HepG2 (cell line): ENCODE data around the gene FRS2. TPM values are rescaled to one million over a fixed set of nuclear protein-coding genes. Genes with fewer than 3 reads are reported as not detected.

Experiments
- ATAC-seq: fragments of 200-7000 bp; cut with Tn5 transposase; 3 replicates; pipeline ENCODE4 v1.9.1; 2020; ENCODE audit warnings: mild to moderate bottlenecking, moderate library complexity
- BruUV-seq: library from RNA; stranded (reverse); fragments of 400-500 nt; replicated peaks from 2 replicates; lab custom pipeline; 2021; lab: Mats Ljungman, UMichigan
- CTCF ChIA-PET: fragments of 300-600 bp; formaldehyde crosslinking; extraction: SDS; loops from one replicate; lab custom pipeline; 2021; ENCODE audit warnings: low total read pairs, inconsistent platforms, low intra/inter-chr PET ratio; lab: Yijun Ruan, JAX
- POLR2A ChIA-PET: fragments of 350-600 bp; sonication (Branson Sonifier 250); formaldehyde crosslinking; loops from one replicate; lab custom pipeline; 2020; ENCODE audit warnings: antibody characterized with exemption, inconsistent platforms; lab: Yijun Ruan, JAX
- DNase-seq: peaks from one replicate; pipeline ENCODE4 v3.0.0-alpha.2; 2015; ENCODE audit warnings: low spot score
- FAIRE-seq: peaks from 3 replicates; lab custom pipeline; 2011; peaks lifted over from hg19 to GRCh38; lab: Jason Lieb, UNC
- H2AFZ ChIP-seq: one replicate; pipeline ENCODE4 v1.6.1; 2011; ENCODE audit warnings: low read length, inconsistent platforms
- H3K27ac ChIP-seq: fragments of 300-600 bp; 3 replicates; pipeline ENCODE4 v1.8.0; 2011; ENCODE audit warnings: mixed run types, mild to moderate bottlenecking, mixed read lengths, low read length, inconsistent platforms; ENCODE audit not compliant: insufficient read depth; ENCODE audit errors: extremely low read length
- H3K27me3 ChIP-seq, 2 experiments: fragments of 200-600 bp in 1 of 2; 2 replicates in 1 of 2; 3 replicates in 1 of 2; pipeline versions ENCODE4 v1.6.0 to v1.8.0; 2011; ENCODE audit warnings: low read length in 2 of 2, mild to moderate bottlenecking in 2 of 2, moderate library complexity in 2 of 2, inconsistent platforms in 1 of 2; ENCODE audit not compliant: insufficient read depth in 2 of 2, control insufficient read depth in 1 of 2
- H3K36me3 ChIP-seq, 2 experiments: fragments of 200-600 bp in 1 of 2; replicated peaks in 1 of 2; 2 replicates in 1 of 2; 3 replicates in 1 of 2; pipeline versions ENCODE4 v1.5.1 to v1.8.0; 2011; ENCODE audit warnings: low read length in 2 of 2, inconsistent platforms in 1 of 2; ENCODE audit not compliant: insufficient read depth in 2 of 2, control insufficient read depth in 1 of 2
- H3K4me1 ChIP-seq: 2 replicates; pipeline ENCODE4 v1.5.1; 2012; ENCODE audit warnings: low read length, inconsistent platforms; ENCODE audit not compliant: insufficient read depth
- H3K4me2 ChIP-seq: 2 replicates; pipeline ENCODE4 v1.6.0; 2011; ENCODE audit warnings: low read depth, low read length, inconsistent platforms
- H3K4me3 ChIP-seq, 3 experiments: fragments of 200-600 bp in 1 of 3; sonication (generic), shearing (Covaris generic) in 1 of 3; replicated peaks in 1 of 3; 2 replicates each; pipeline ENCODE4 v1.5.1; 2011 to 2016; ENCODE audit warnings: low read length in 3 of 3, inconsistent platforms in 2 of 3, low read depth in 2 of 3, mild to moderate bottlenecking in 2 of 3, control low read depth in 1 of 3, mixed read lengths in 1 of 3; ENCODE audit not compliant: insufficient read depth in 1 of 3
- H3K79me2 ChIP-seq: one replicate; pipeline ENCODE4 v1.6.1; 2011; ENCODE audit warnings: low read length, inconsistent platforms; ENCODE audit not compliant: insufficient read depth
- H3K9ac ChIP-seq: 2 replicates; pipeline ENCODE4 v1.6.0; 2011; ENCODE audit warnings: mild to moderate bottlenecking, low read depth, low read length, inconsistent platforms; ENCODE audit not compliant: insufficient read depth
- H3K9me3 ChIP-seq: 2 replicates; pipeline ENCODE4 v1.5.1; 2012; ENCODE audit warnings: mild to moderate bottlenecking, low read length
- H4K20me1 ChIP-seq: 2 replicates; pipeline ENCODE4 v1.6.0; 2011; ENCODE audit warnings: inconsistent platforms, mild to moderate bottlenecking, low read length, moderate library complexity; ENCODE audit not compliant: insufficient read depth
- CEBPB ChIP-seq: IDR thresholded peaks from 2 replicates; pipeline ENCODE4 v1.6.1; 2011; ENCODE audit warnings: low read depth, low read length, improper control_type of control experiment, borderline replicate concordance
- PLRG1 ChIP-seq: fragments of 450-650 bp; conservative IDR thresholded peaks from 2 replicates; pipeline ENCODE4 v1.6.1; 2016
- SOX13 ChIP-seq, 3 experiments: fragments of 450-650 bp in 1 of 3; sonication (generic) in 1 of 3; formaldehyde crosslinking in 1 of 3; IDR thresholded peaks in 2 of 3; conservative IDR thresholded peaks in 1 of 3; 2 replicates each; pipeline versions ENCODE4 v1.5.0 to v1.6.1; 2016 to 2020; ENCODE audit warnings: antibody characterized with exemption in 1 of 3, mild to moderate bottlenecking in 1 of 3, missing compliant biosample characterization in 1 of 3, missing genetic modification reagents in 1 of 3, moderate library complexity in 1 of 3
- ZBTB46 ChIP-seq: sonication (generic); formaldehyde crosslinking; IDR thresholded peaks from 2 replicates; pipeline ENCODE4 v1.4.0; 2020; ENCODE audit warnings: mild to moderate bottlenecking, missing genetic modification reagents, borderline replicate concordance
- ZNF253 ChIP-seq: sonication (generic); formaldehyde crosslinking; IDR thresholded peaks from 2 replicates; pipeline ENCODE4 v1.8.0; 2022; ENCODE audit warnings: mild to moderate bottlenecking, missing genetic modification reagents, borderline replicate concordance
- ZNF652 ChIP-seq: IDR thresholded peaks from 2 replicates; pipeline ENCODE4 v1.6.1; 2016; ENCODE audit warnings: low read depth, borderline replicate concordance
- WGBS: methylation state at CpG from one replicate; pipeline ENCODE4 v1.1.6; 2017; ENCODE audit warnings: low lambda C conversion rate; 5-methylcytosine and 5-hydroxymethylcytosine counted together
- in situ Hi-C: cut with HindIII; loops from 2 replicates; pipeline ENCODE4 v1.10.0; 2017; ENCODE audit warnings: low pct_unique_long_range_greater_than_20kb; ENCODE audit not compliant: extremely low pct_ligation_motif_present
- intact Hi-C: fragments of 100-400 bp; cut with micrococcal nuclease; formaldehyde crosslinking; loops from one replicate; pipeline ENCODE4 v1.10.0; 2022; ENCODE audit not compliant: unreplicated experiment
- polyA plus RNA-seq, 8 experiments: library from polyadenylated mRNA; depleted of rRNA in 3 of 8; stranded (reverse) in 7 of 8; unstranded in 1 of 8; fragments of >200 nt; fragmentation: Illumina TruSeq in 4 of 8; extraction: Trizol in 4 of 8; gene quantifications; 2 replicates each; pipeline versions ENCODE4 v1.2.1 to v1.2.3, GENCODE V29; 2011 to 2016; ENCODE audit warnings: low read depth in 4 of 8, missing spikeins in 1 of 8, mixed read lengths in 1 of 8; ENCODE audit not compliant: insufficient read depth in 1 of 8
- total RNA-seq, 5 experiments: library from RNA; depleted of rRNA; stranded (reverse); fragments of >200 nt; fragmentation: Illumina TruSeq; extraction: Trizol; gene quantifications; 2 replicates each; pipeline ENCODE4 v1.2.3, GENCODE V29; 2016; ENCODE audit warnings: low read depth in 1 of 5

Gene FRS2
- total and polyA plus RNA-seq, 2 of the 13 experiments (the other 11 are each of a cell fraction or from before 2014, with no cell fraction given) = 8.3 to 16.8 TPM

- 0 out of 2 replicates have a peak, but pooled peaks have one; percentile 12 for TF ChIP-seq ZNF652 (CRISPR knock-in tag)
- peak; percentile 85 for TF ChIP-seq CEBPB
- no peak for TF ChIP-seq SOX13 (IDR thresholded peaks at IDR 0.05)
- peak in 1 of 2 experiments; percentile 18; a peak in 1 of 4 replicates for TF ChIP-seq SOX13 (CRISPR knock-in tag; conservative IDR thresholded peaks at IDR 0.05 in 1 of 2, IDR thresholded peaks at IDR 0.05 in 1 of 2)
- TF ChIP-seq PLRG1 = no peak
- TF ChIP-seq, all 625 proteins: peak for 10
Measured at GRCh38 chr12:69466867-69467266, 3.3 kb upstream of the FRS2 start (continued).

- ChIA-PET POLR2A (no interaction called here), CTCF (no interaction called here)
- DNase-seq = no peak
- H4K20me1 ChIP-seq = peaks cover 14% of the 10 kb centered on the region
- no peaks in the 10 kb centered on the region; a peak in 1 of 5 replicates for H3K27me3 ChIP-seq
- H3K9me3 ChIP-seq = no peaks in the 10 kb centered on the region
- TF ChIP-seq ZBTB46 (CRISPR knock-in tag) = no peak
- TF ChIP-seq ZNF253 (CRISPR knock-in tag) = no peak
- H3K79me2 ChIP-seq = peaks cover 19% of the 10 kb centered on the region
- in situ Hi-C loops = no loop called here
- WGBS = 33% methylated on average over 4 of the region's 4 CpGs
- no peaks in the 10 kb centered on the region for H3K36me3 ChIP-seq
- H3K4me2 ChIP-seq = no peak overlapping the region
- H3K27ac ChIP-seq = no peak overlapping the region
- H3K4me3 ChIP-seq = no peak overlapping the region
- no TSS peak for BruUV-seq
- intact Hi-C loops = no loop called here
- FAIRE-seq = no peak
- H3K9ac ChIP-seq = no peak overlapping the region
- peaks cover 33% of the 10 kb centered on the region for H3K4me1 ChIP-seq
- no peak for ATAC-seq
- no peak overlapping the region for H2AFZ ChIP-seq
Measured at GRCh38 chr12:69467366-69467765, 2.8 kb upstream of the FRS2 start.
